GM23248 (cell line): ENCODE results near the gene HELQ.

Experiments
- EZH2 ChIP-seq: fragments of 200-600 bp; sonication (generic); IDR thresholded peaks from 2 replicates; pipeline ENCODE4 v1.6.1; 2018; ENCODE audit warnings: antibody characterized with exemption, mild to moderate bottlenecking; ENCODE audit not compliant: insufficient read depth, poor library complexity, severe bottlenecking
- EZH2phosphoT487 ChIP-seq: fragments of 200-600 bp; sonication (generic); IDR thresholded peaks from 2 replicates; pipeline ENCODE4 v1.6.1; 2018; ENCODE audit warnings: antibody characterized with exemption, moderate library complexity, mild to moderate bottlenecking, low read depth; ENCODE audit not compliant: insufficient read depth

DNA sequence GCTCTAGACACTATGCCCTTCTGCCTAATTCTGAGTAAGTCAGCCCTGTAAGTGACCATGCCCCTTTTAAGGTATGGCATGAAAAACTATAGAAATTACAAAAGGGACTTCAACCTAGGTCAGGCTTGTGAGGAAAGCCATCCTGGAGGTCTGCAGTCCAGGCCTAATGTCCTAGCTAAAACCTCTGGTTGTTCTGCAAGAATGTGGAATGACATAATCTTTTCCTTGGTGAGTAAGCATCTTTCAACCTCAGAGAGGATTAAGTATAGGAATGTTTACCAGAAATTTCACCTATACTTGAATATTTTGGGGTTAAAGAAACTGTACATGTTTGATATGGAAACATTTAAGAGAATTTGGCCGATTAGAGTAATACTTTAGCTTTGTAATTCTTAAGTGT is 97.2 kb downstream of the HELQ start:
- TF ChIP-seq EZH2phosphoT487 (no peak), EZH2 (no peak)
